ENCODE results near the gene CDAN1.

Gene CDAN1

DNA sequence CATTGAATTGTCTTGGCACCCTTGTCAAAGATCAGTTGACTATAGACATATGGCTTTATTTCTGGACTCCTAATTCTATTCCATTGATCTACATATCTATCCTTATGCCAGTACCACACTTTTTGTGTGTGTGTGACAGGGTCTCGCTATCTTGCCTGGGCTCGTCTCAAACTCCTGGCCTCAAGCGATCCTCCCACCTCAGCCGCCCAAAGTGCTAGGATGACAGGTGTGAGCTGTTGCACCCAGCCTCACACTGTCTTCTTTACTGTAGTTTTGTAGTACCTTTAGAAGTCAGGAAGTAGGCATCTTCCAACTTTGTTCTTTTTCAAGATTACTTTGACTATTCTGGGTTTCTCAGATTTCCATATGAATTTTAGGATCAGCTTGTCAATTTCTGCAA, 24.3 kb downstream of the CDAN1 start:
- Histone ChIP-seq H3K27ac (no peak overlapping the region), H3K36me3 (replicated peaks) (no peaks in the 10 kb centered on the region), H3K27me3 (replicated peaks) (no peaks in the 10 kb centered on the region), H3K4me3 (ENCODE audit: low read depth, low read length) (no peak overlapping the region)
- DNase-seq, result no peak
- in situ Hi-C loops (cut with HindIII; ENCODE audit: low pct_ligation_motif_present, low sequenced_read_pairs), result no loop called here
- TF ChIP-seq, protein P1, sequence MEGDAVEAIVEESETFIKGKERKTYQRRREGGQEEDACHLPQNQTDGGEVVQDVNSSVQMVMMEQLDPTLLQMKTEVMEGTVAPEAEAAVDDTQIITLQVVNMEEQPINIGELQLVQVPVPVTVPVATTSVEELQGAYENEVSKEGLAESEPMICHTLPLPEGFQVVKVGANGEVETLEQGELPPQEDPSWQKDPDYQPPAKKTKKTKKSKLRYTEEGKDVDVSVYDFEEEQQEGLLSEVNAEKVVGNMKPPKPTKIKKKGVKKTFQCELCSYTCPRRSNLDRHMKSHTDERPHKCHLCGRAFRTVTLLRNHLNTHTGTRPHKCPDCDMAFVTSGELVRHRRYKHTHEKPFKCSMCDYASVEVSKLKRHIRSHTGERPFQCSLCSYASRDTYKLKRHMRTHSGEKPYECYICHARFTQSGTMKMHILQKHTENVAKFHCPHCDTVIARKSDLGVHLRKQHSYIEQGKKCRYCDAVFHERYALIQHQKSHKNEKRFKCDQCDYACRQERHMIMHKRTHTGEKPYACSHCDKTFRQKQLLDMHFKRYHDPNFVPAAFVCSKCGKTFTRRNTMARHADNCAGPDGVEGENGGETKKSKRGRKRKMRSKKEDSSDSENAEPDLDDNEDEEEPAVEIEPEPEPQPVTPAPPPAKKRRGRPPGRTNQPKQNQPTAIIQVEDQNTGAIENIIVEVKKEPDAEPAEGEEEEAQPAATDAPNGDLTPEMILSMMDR (IDR thresholded peaks at IDR 0.05; ENCODE audit: low read depth, low read length, missing control alignments), result no peak

DNA sequence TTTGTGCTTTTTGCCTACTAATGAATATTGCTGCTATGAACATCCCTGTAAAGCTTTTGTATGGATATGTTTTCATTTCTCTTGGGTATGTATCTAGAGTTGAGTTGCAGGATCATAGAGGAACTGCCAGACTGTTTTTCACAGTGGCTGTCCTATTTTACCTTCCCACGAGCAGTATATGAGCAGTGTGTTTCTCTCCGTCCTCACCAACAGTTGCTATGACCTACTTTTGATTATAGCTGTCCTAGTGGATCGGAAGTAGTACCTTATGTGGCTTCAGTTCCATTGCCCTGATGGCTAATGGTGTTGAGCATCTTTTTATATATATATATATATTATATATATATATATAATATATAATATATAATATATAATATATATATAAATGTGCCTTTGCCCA, 25.2 kb downstream of the CDAN1 start:
- no peak for DNase-seq
- no peaks in the 10 kb centered on the region for H3K27me3 ChIP-seq (replicated peaks)
- H3K36me3 ChIP-seq (replicated peaks), result no peaks in the 10 kb centered on the region
- H3K27ac ChIP-seq, result no peak overlapping the region
- no peak overlapping the region for H3K4me3 ChIP-seq (ENCODE audit: low read depth, low read length)
- TF ChIP-seq, protein P1 (IDR thresholded peaks at IDR 0.05; ENCODE audit: low read depth, low read length, missing control alignments), result no peak
- in situ Hi-C loops (cut with HindIII; ENCODE audit: low pct_ligation_motif_present, low sequenced_read_pairs), result no loop called here

DNA sequence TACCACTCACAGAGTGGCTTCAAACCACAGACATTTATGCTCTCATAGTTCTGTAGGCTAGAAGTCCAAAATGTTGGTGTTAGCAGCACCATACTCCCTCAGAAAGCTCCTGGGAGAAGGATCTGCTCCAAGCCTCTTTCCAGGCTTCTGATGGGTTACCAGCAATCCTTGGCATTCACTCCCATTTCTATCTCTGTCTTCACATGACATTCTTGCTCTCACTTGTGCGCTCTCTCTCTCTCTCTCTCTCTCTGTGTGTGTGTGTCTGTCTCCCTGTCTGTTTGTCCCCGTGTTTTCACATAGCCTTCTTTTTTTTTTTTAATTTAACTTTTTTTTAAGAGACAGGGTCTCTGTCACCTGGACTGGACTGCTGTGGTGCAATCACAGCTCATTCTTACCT, 26.3 kb downstream of the CDAN1 start:
- in situ Hi-C loops (cut with HindIII; ENCODE audit: low pct_ligation_motif_present, low sequenced_read_pairs), result no loop called here
- no peak for DNase-seq
- TF ChIP-seq, protein P1 (IDR thresholded peaks at IDR 0.05; ENCODE audit: low read depth, low read length, missing control alignments), result no peak
- Histone ChIP-seq H3K4me3 (ENCODE audit: low read depth, low read length) (no peak overlapping the region), H3K27ac (no peak overlapping the region), H3K27me3 (replicated peaks) (no peaks in the 10 kb centered on the region), H3K36me3 (replicated peaks) (no peaks in the 10 kb centered on the region)

DNA sequence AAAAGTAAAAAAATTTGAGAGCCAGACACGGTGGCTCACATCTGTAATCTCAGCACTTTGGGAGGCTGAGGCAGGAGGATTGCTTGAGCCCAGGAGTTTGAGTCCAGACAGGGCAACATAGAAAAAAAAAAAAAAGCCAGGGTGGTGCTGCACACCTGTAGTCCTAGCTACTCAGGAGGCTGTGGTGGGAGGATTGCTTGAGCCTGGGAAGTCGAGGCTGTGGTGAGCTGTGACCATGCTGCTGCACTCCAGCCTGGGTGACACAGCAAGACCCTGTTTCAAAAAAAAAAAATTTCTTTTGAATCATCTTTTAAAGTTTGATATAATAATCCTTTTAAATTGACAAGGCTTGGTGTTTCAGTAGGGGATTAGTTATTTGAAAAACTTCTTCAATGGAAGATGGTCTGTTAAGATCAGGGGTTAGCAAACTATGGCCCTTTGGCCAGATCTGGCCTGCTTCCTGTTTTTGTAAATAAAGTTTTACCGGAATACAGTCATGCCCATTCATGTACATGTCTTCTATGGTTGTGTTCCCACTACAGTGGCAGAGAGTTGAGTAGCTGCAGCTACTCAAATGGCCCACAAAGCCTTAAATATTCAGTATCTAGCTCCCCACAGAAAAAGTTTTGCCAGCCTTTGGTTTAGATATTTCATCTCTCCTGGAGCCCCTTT, 28.9 kb downstream of the CDAN1 start:
- DNase-seq, result no peak
- Histone ChIP-seq H3K36me3 (replicated peaks) (no peaks in the 10 kb centered on the region), H3K27ac (no peak overlapping the region), H3K27me3 (replicated peaks) (no peaks in the 10 kb centered on the region), H3K4me3 (ENCODE audit: low read depth, low read length) (no peak overlapping the region)
- TF ChIP-seq, protein P1 (IDR thresholded peaks at IDR 0.05; ENCODE audit: low read depth, low read length, missing control alignments), result no peak
- in situ Hi-C loops (cut with HindIII; ENCODE audit: low pct_ligation_motif_present, low sequenced_read_pairs), result no loop called here

DNA sequence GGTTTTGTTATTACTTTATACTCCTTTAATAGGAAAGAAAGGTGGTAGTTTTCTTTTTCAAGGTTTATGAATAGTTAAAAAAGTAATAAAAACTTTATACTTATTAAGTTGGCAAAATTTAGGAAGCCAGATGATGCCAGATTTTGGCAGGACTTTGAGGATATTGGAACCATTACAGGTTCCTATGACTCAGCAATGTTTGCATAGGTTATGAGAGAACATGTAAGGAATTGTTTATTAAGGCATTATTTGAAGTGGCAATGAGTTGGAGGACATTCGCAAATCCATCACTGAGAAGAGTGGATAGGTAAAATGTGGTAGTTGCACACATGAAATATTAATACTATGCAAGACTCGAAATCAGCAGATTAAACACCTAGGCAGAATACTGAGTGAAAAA, 29.9 kb downstream of the CDAN1 start:
- no peaks in the 10 kb centered on the region for H3K36me3 ChIP-seq (replicated peaks)
- no peak overlapping the region for H3K27ac ChIP-seq
- H3K27me3 ChIP-seq (replicated peaks), result no peaks in the 10 kb centered on the region
- no peak overlapping the region for H3K4me3 ChIP-seq (ENCODE audit: low read depth, low read length)
- TF ChIP-seq, protein P1 (IDR thresholded peaks at IDR 0.05; ENCODE audit: low read depth, low read length, missing control alignments), result no peak
- in situ Hi-C loops (cut with HindIII; ENCODE audit: low pct_ligation_motif_present, low sequenced_read_pairs), result no loop called here
- DNase-seq, result no peak

DNA sequence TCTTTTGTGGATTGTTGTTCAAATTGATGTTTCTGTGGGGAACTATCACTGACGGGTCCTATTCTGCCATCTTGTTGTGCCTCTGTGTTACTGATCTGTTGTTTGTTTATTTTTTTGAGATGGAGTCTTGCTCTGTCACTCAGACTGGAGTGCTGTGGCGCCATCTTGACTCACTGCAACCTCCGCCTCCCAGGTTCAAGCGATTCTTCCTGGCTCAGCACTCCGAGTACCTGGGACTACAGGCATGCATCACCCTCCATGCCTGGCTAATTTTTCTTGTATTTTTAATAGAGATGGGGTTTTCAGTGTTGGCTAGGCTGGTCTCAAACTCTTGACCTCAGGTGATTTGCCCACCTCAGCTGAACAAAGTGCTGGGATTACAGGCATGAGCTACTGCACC, 31.6 kb downstream of the CDAN1 start:
- in situ Hi-C loops (cut with HindIII; ENCODE audit: low pct_ligation_motif_present, low sequenced_read_pairs), result no loop called here
- Histone ChIP-seq H3K4me3 (ENCODE audit: low read depth, low read length) (no peak overlapping the region), H3K27me3 (replicated peaks) (no peaks in the 10 kb centered on the region), H3K27ac (no peak overlapping the region), H3K36me3 (replicated peaks) (no peaks in the 10 kb centered on the region)
- TF ChIP-seq, protein P1 (IDR thresholded peaks at IDR 0.05; ENCODE audit: low read depth, low read length, missing control alignments), result no peak
- no peak for DNase-seq

Data from brain microvascular endothelial cell (primary cell).